PC-3 (cell line): ENCODE results near the gene TNS3. TPM values are rescaled to one million over a fixed set of nuclear protein-coding genes. Genes with fewer than 3 reads are reported as not detected.

Experiments used
- ATAC-seq: fragments of 200-7000 bp; cut with Tn5 transposase; 2 replicates; pipeline ENCODE4 v1.9.1; 2020; ENCODE audit warnings: mild to moderate bottlenecking, moderate library complexity
- BruUV-seq: library from RNA; stranded (reverse); fragments of 400-500 nt; replicated peaks from 2 replicates; lab custom pipeline; 2021; lab: Mats Ljungman, UMichigan
- CTCF ChIA-PET: fragments of 300-600 bp; sonication (Branson Sonifier 250); formaldehyde crosslinking; loops from one replicate; lab custom pipeline; 2022; ENCODE audit warnings: antibody characterized with exemption; lab: Charles Lee
- POLR2A ChIA-PET: fragments of 300-600 bp; sonication (Branson Sonifier 250); formaldehyde crosslinking; loops from one replicate; lab custom pipeline; 2022; ENCODE audit warnings: antibody characterized with exemption; ENCODE audit not compliant: unreplicated experiment; lab: Charles Lee
- DNase-seq: peaks from one replicate; pipeline ENCODE4 v3.0.0-alpha.2; 2015
- H2AFZ ChIP-seq: fragments of 300-600 bp; sonication (generic); 2 replicates; pipeline ENCODE4 v1.6.0; 2016; ENCODE audit warnings: antibody characterized with exemption, low read length
- H3F3A ChIP-seq: fragments of 300-600 bp; sonication (generic); one replicate; pipeline ENCODE4 v1.6.0; 2017; ENCODE audit warnings: antibody characterized with exemption, low read length, control low read depth, mild to moderate bottlenecking; ENCODE audit not compliant: unreplicated experiment
- H3K27ac ChIP-seq: fragments of 300-600 bp; sonication (generic); 2 replicates; pipeline ENCODE4 v1.5.1; 2016; ENCODE audit warnings: mild to moderate bottlenecking, low read length
- H3K27me3 ChIP-seq: fragments of 300-600 bp; sonication (generic); 2 replicates; pipeline ENCODE4 v1.6.1; 2016; ENCODE audit warnings: low read length, mixed read lengths
- H3K36me3 ChIP-seq: fragments of 300-600 bp; sonication (generic); 2 replicates; pipeline ENCODE4 v1.6.1; 2016; ENCODE audit warnings: low read depth, mixed run types, low read length, mixed read lengths
- H3K4me1 ChIP-seq: fragments of 300-600 bp; sonication (generic); 2 replicates; pipeline ENCODE4 v1.5.1; 2016; ENCODE audit warnings: low read length; ENCODE audit not compliant: insufficient read depth
- H3K4me2 ChIP-seq: fragments of 300-600 bp; sonication (generic); 2 replicates; pipeline ENCODE4 v1.6.0; 2016; ENCODE audit warnings: low read length
- H3K4me3 ChIP-seq: fragments of 300-600 bp; sonication (generic); 2 replicates; pipeline ENCODE4 v1.5.1; 2016; ENCODE audit warnings: mild to moderate bottlenecking, low read length, mixed read lengths
- H3K79me2 ChIP-seq: fragments of 300-600 bp; sonication (generic); 2 replicates; pipeline ENCODE4 v1.6.1; 2017; ENCODE audit warnings: low read length, mixed read lengths
- H3K9ac ChIP-seq: fragments of 300-600 bp; sonication (generic); 2 replicates; pipeline ENCODE4 v1.6.0; 2016; ENCODE audit warnings: mild to moderate bottlenecking, low read length
- H3K9me2 ChIP-seq: fragments of 300-600 bp; sonication (generic); replicated peaks from 2 replicates; pipeline ENCODE4 v1.6.1; 2016; ENCODE audit warnings: mixed run types, low read length, mixed read lengths
- H3K9me3 ChIP-seq: fragments of 300-600 bp; sonication (generic); 2 replicates; pipeline ENCODE4 v1.6.1; 2016; ENCODE audit warnings: low read length, mixed read lengths
- H4K20me1 ChIP-seq: fragments of 300-600 bp; sonication (generic); 2 replicates; pipeline ENCODE4 v1.6.1; 2016; ENCODE audit warnings: low read length, mixed read lengths
- CTCF ChIP-seq: fragments of 300-600 bp; sonication (generic); conservative IDR thresholded peaks from 2 replicates; pipeline ENCODE4 v1.5.1; 2017; ENCODE audit warnings: antibody characterized with exemption, low read depth, mild to moderate bottlenecking, low read length
- EZH2 ChIP-seq: fragments of 300-600 bp; sonication (generic); IDR thresholded peaks from one replicate; pipeline ENCODE4 v1.6.1; 2017; ENCODE audit warnings: antibody characterized with exemption, mild to moderate bottlenecking, low read length; ENCODE audit not compliant: unreplicated experiment
- EZH2phosphoT487 ChIP-seq: fragments of 300-600 bp; sonication (generic); IDR thresholded peaks from 2 replicates; pipeline ENCODE4 v1.6.1; 2018; ENCODE audit warnings: mild to moderate bottlenecking, antibody characterized with exemption, low read length, borderline replicate concordance
- intact Hi-C: fragments of 100-400 bp; cut with micrococcal nuclease; formaldehyde crosslinking; loops from 2 replicates; pipeline ENCODE4 v1.9.0; 2023
- total RNA-seq: library from RNA; depleted of rRNA; stranded (reverse); fragments of >200 nt; gene quantifications from 2 replicates; pipeline ENCODE4 v1.2.3, GENCODE V29; 2014

TNS3 gene
- total RNA-seq, 1 experiment from 2014 or later: 72.3 TPM

GRCh38 chr7:47576866-47577306, 5.0 kb downstream of the TNS3 start:
- no peaks in the 10 kb centered on the region for H3K27me3 ChIP-seq
- H3K36me3 ChIP-seq: 0 out of 2 replicates have a peak, but pooled peaks cover 3% of the 10 kb centered on the region
- H3K9me2 ChIP-seq: no peaks in the 10 kb centered on the region
- no peaks in the 10 kb centered on the region for H3K9me3 ChIP-seq
- H4K20me1 ChIP-seq: no peaks in the 10 kb centered on the region
- ChIA-PET POLR2A (no interaction called here), CTCF (interaction anchor here (0.6 to 1.0 kb wide), 2 partner anchors 38 to 243 kb away, joined by 3 read pairs; no protein-coding TSS in a partner anchor)
- peaks cover 86% of the 10 kb centered on the region for H3K4me1 ChIP-seq
- BruUV-seq: no TSS peak
- no peak overlapping the region for H2AFZ ChIP-seq
- intact Hi-C loops: loop anchor here (10.0 kb wide), 1 partner anchor 238 kb away; no protein-coding TSS in a partner anchor
- peak overlapping the region; percentile 49 for H3K4me2 ChIP-seq
- peaks cover 8% of the 10 kb centered on the region for H3F3A ChIP-seq
- no peak overlapping the region for H3K4me3 ChIP-seq
- no peak for TF ChIP-seq EZH2phosphoT487
- TF ChIP-seq CTCF: no peak
- no peak for TF ChIP-seq EZH2
- DNase-seq: no peak
- H3K27ac ChIP-seq: peak overlapping the region; percentile 95
- no peak for ATAC-seq
- H3K79me2 ChIP-seq: peaks cover 97% of the 10 kb centered on the region
- H3K9ac ChIP-seq: peak overlapping the region; percentile 51; the same call in 1 of the 2 replicates

- Histone ChIP-seq H3K79me2 (peaks cover 97% of the 10 kb centered on the region), H3K4me3 (no peak overlapping the region; the same call in 1 of the 2 replicates), H3K36me3 (0 out of 2 replicates have a peak, but pooled peaks cover 3% of the 10 kb centered on the region), H2AFZ (no peak overlapping the region), H3K27me3 (no peaks in the 10 kb centered on the region), H3K4me1 (peaks cover 92% of the 10 kb centered on the region), H3K4me2 (peak overlapping the region; percentile 49), H3K27ac (peak overlapping the region; percentile 95), H3K9ac (peak overlapping the region; percentile 51; the same call in 1 of the 2 replicates), H4K20me1 (no peaks in the 10 kb centered on the region), H3K9me3 (no peaks in the 10 kb centered on the region), H3K9me2 (no peaks in the 10 kb centered on the region), H3F3A (peaks cover 8% of the 10 kb centered on the region)
- DNase-seq (peak; percentile 96), ATAC-seq (peak; percentile 32)
- TF ChIP-seq EZH2phosphoT487 (no peak), CTCF (no peak), EZH2 (no peak)
- CTCF ChIA-PET: interaction anchor here (0.6 to 1.2 kb wide), 3 partner anchors 39 to 243 kb away, joined by 3 to 4 read pairs (median 3); no protein-coding TSS in a partner anchor
- POLR2A ChIA-PET: no interaction called here
- intact Hi-C loops: loop anchor here (10.0 kb wide), 1 partner anchor 239 kb away; no protein-coding TSS in a partner anchor
- no TSS peak for BruUV-seq
Observed at GRCh38 chr7:47576031-47576865, 5.7 kb downstream of the TNS3 start.
